ENCODE measurements around the gene FAM221B.

The FAM221B gene

DNA sequence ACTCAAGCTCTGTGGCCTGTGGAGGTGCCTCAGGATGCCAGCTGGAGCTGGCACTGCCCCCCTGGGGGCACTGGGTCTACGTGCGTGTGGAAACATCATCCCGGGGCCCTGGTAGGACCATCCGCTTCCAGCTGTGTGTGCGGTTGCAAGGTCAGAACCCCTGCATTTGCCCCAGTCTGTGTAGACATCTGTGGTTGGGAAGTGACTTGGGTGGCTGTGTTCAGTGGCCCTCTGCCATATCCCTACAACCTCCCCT lies 13.0 kb upstream of the FAM221B start:
- TF ChIP-seq, protein P1, sequence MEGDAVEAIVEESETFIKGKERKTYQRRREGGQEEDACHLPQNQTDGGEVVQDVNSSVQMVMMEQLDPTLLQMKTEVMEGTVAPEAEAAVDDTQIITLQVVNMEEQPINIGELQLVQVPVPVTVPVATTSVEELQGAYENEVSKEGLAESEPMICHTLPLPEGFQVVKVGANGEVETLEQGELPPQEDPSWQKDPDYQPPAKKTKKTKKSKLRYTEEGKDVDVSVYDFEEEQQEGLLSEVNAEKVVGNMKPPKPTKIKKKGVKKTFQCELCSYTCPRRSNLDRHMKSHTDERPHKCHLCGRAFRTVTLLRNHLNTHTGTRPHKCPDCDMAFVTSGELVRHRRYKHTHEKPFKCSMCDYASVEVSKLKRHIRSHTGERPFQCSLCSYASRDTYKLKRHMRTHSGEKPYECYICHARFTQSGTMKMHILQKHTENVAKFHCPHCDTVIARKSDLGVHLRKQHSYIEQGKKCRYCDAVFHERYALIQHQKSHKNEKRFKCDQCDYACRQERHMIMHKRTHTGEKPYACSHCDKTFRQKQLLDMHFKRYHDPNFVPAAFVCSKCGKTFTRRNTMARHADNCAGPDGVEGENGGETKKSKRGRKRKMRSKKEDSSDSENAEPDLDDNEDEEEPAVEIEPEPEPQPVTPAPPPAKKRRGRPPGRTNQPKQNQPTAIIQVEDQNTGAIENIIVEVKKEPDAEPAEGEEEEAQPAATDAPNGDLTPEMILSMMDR (IDR thresholded peaks at IDR 0.05; ENCODE audit: borderline replicate concordance, extremely low read depth, low read length, poor library complexity, severe bottlenecking): no peak
- no peak for TF ChIP-seq EZH2 (IDR thresholded peaks at IDR 0.05; ENCODE audit: borderline replicate concordance, low read depth, low read length, severe bottlenecking)
- no peak overlapping the region for H3K27ac ChIP-seq (ENCODE audit: low read length)
- no peaks in the 10 kb centered on the region for H3K4me1 ChIP-seq (ENCODE audit: insufficient read depth, low read length)
- no peaks in the 10 kb centered on the region for H3K27me3 ChIP-seq (ENCODE audit: insufficient read depth, low read length, poor library complexity)
- H3K9me3 ChIP-seq (ENCODE audit: insufficient read depth, low read length, severe bottlenecking): no peaks in the 10 kb centered on the region
- no peak overlapping the region for H3K4me3 ChIP-seq (ENCODE audit: low read depth in 1 of 2, low read length in 2 of 2)
- H2AFZ ChIP-seq (ENCODE audit: low read depth, low read length): no peak overlapping the region
- ATAC-seq (ENCODE audit: insufficient read depth, low read depth) (no peak), DNase-seq (no peak)
- H3K4me2 ChIP-seq (ENCODE audit: insufficient read depth, low read length): no peak overlapping the region
- peaks cover 3% of the 10 kb centered on the region for H3K36me3 ChIP-seq (ENCODE audit: insufficient read depth, low read length)
- H4K20me1 ChIP-seq (ENCODE audit: insufficient read depth, low read length): no peaks in the 10 kb centered on the region
- no peak overlapping the region for H3K9ac ChIP-seq (ENCODE audit: low read depth, low read length)
- H3K79me2 ChIP-seq (ENCODE audit: insufficient read depth, low read length): no peaks in the 10 kb centered on the region

DNA sequence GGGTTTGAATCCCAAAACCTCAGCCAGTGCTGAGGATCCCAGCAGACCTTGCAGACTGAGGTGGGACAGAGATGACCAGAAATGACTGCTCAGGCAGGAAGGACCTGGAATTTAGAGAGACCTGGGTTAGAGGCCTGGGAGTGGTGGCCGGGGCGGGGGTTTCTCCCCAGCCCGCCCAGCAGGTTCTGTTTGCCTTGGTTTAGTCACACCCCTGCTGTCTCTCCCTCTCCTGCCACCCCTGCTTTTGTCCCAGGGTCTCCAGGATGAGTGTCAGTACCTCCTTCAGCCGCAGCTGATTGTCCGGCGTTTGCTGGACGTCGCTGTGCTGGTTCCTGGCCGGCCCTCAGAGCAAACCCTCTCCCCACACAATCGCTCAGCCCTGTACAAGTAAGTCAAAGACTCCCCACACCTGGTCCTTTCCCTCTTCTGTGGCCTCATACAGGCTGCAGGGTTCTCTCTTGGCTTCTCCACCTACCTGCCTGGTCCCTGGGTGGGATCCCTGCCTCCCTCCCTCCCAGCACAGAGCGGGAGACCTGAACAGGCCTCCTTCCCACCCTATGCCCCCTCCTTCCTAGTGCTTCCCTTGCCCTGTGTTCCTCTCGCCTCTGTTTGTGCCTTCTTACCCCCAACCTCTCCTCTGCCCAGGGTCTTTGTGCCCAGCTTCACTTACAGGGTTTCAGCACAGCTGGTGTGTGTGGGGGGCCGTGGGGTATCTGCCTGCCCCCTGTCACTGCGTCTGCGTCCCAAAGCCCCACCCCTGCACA lies 12.5 kb upstream of the FAM221B start:
- no peaks in the 10 kb centered on the region for H3K36me3 ChIP-seq (ENCODE audit: insufficient read depth, low read length)
- TF ChIP-seq EZH2 (IDR thresholded peaks at IDR 0.05; ENCODE audit: borderline replicate concordance, low read depth, low read length, severe bottlenecking): no peak
- TF ChIP-seq, protein P1 (IDR thresholded peaks at IDR 0.05; ENCODE audit: borderline replicate concordance, extremely low read depth, low read length, poor library complexity, severe bottlenecking): no peak
- no peak for DNase-seq
- H3K4me2 ChIP-seq (ENCODE audit: insufficient read depth, low read length): no peak overlapping the region
- H3K27me3 ChIP-seq (ENCODE audit: insufficient read depth, low read length, poor library complexity): no peaks in the 10 kb centered on the region
- no peak overlapping the region for H3K4me3 ChIP-seq (ENCODE audit: low read depth in 1 of 2, low read length in 2 of 2)
- H3K9me3 ChIP-seq (ENCODE audit: insufficient read depth, low read length, severe bottlenecking): no peaks in the 10 kb centered on the region
- H2AFZ ChIP-seq (ENCODE audit: low read depth, low read length): no peak overlapping the region
- H3K27ac ChIP-seq (ENCODE audit: low read length): no peak overlapping the region
- H3K79me2 ChIP-seq (ENCODE audit: insufficient read depth, low read length): no peaks in the 10 kb centered on the region
- no peak for ATAC-seq (ENCODE audit: insufficient read depth, low read depth)
- H4K20me1 ChIP-seq (ENCODE audit: insufficient read depth, low read length): no peaks in the 10 kb centered on the region
- no peaks in the 10 kb centered on the region for H3K4me1 ChIP-seq (ENCODE audit: insufficient read depth, low read length)
- H3K9ac ChIP-seq (ENCODE audit: low read depth, low read length): no peak overlapping the region

DNA sequence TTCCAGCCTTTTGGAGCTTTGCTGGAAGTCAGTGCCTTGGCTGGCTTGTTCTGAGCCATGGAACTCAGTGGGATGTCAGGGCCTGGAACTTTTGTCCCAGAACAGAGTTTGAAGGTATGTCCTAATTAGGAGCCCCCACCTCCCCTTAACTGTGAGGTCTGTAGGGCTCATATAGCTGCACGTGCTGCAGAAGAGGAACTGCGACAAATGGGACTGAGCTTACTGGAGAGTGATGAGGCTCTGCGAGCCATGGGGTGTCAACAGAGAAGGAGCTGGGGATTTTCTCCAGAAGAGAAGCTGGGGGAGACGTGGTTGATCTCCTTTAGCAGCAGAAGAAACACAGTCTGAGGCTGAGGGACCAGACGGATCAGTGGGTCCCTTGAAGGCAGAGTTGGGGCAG lies 11.4 kb upstream of the FAM221B start:
- no peak for TF ChIP-seq EZH2 (IDR thresholded peaks at IDR 0.05; ENCODE audit: borderline replicate concordance, low read depth, low read length, severe bottlenecking)
- TF ChIP-seq, protein P1 (IDR thresholded peaks at IDR 0.05; ENCODE audit: borderline replicate concordance, extremely low read depth, low read length, poor library complexity, severe bottlenecking): no peak
- Histone ChIP-seq H3K4me3 (ENCODE audit: low read depth in 1 of 2, low read length in 2 of 2) (no peak overlapping the region), H3K9me3 (ENCODE audit: insufficient read depth, low read length, severe bottlenecking) (no peaks in the 10 kb centered on the region), H3K9ac (ENCODE audit: low read depth, low read length) (no peak overlapping the region), H3K36me3 (ENCODE audit: insufficient read depth, low read length) (no peaks in the 10 kb centered on the region), H3K4me1 (ENCODE audit: insufficient read depth, low read length) (no peaks in the 10 kb centered on the region), H3K27ac (ENCODE audit: low read length) (no peak overlapping the region), H2AFZ (ENCODE audit: low read depth, low read length) (no peak overlapping the region), H3K79me2 (ENCODE audit: insufficient read depth, low read length) (no peaks in the 10 kb centered on the region), H4K20me1 (ENCODE audit: insufficient read depth, low read length) (no peaks in the 10 kb centered on the region), H3K4me2 (ENCODE audit: insufficient read depth, low read length) (no peak overlapping the region), H3K27me3 (ENCODE audit: insufficient read depth, low read length, poor library complexity) (no peaks in the 10 kb centered on the region)
- DNase-seq: no peak
- ATAC-seq (ENCODE audit: insufficient read depth, low read depth): no peak
